Measurements from ENCODE around the gene NTM.
A peak's percentile ranks its signal among the peaks of the same experiment; 100 is the strongest.

NTM gene

GRCh38 chr11:131734871-131735270 is 364.5 kb downstream of the NTM start:
- H3K4ac ChIP-seq (ENCODE audit: low read depth, low read length) = no peak overlapping the region
- no peak overlapping the region for H3K18ac ChIP-seq (ENCODE audit: low read length)
- H3K36me3 ChIP-seq (ENCODE audit: control insufficient read depth, insufficient read depth, low read length) = no peaks in the 10 kb centered on the region
- no peak overlapping the region for H3K4me3 ChIP-seq (ENCODE audit: low read length)
- no peak overlapping the region for H3K4me2 ChIP-seq (ENCODE audit: low read length)
- no peak overlapping the region for H3K23ac ChIP-seq (ENCODE audit: low read length)
- H4K8ac ChIP-seq (ENCODE audit: low read depth, low read length) = no peak overlapping the region
- no peak overlapping the region for H2BK15ac ChIP-seq (replicated peaks; ENCODE audit: low read depth)
- no peaks in the 10 kb centered on the region for H3K79me1 ChIP-seq (ENCODE audit: low read length)
- no peak overlapping the region for H2AK5ac ChIP-seq (ENCODE audit: low read length)
- H3K27ac ChIP-seq (ENCODE audit: low read depth, low read length) = no peak overlapping the region
- peak; percentile 18 for DNase-seq
- no peak overlapping the region for H3K56ac ChIP-seq (ENCODE audit: low read length)
- no peaks in the 10 kb centered on the region for H3K27me3 ChIP-seq (ENCODE audit: insufficient read depth, low read length, poor library complexity)
- H2BK120ac ChIP-seq (ENCODE audit: low read depth, low read length) = no peak overlapping the region
- H4K5ac ChIP-seq (ENCODE audit: low read length) = no peak overlapping the region
- H3K4me1 ChIP-seq (ENCODE audit: control insufficient read depth, low read depth, low read length) = no peaks in the 10 kb centered on the region
- WGBS (ENCODE audit: extremely low coverage, insufficient coverage, low lambda C conversion rate) = no CpG with 5 or more reads among the region's 4 CpGs
- no peak overlapping the region for H2BK5ac ChIP-seq (ENCODE audit: low read length)
- H3K9ac ChIP-seq (ENCODE audit: low read length) = no peak overlapping the region
- H3K79me2 ChIP-seq (ENCODE audit: control insufficient read depth, insufficient read depth, low read length) = no peaks in the 10 kb centered on the region

- H3K4ac ChIP-seq (ENCODE audit: low read depth, low read length) = no peak overlapping the region
- no peaks in the 10 kb centered on the region for H3K79me1 ChIP-seq (ENCODE audit: low read length)
- no CpG with 5 or more reads among the region's 7 CpGs for WGBS (ENCODE audit: extremely low coverage, insufficient coverage, low lambda C conversion rate)
Observed at GRCh38 chr11:131737357-131737756, 366.9 kb downstream of the NTM start.

GRCh38 chr11:131739243-131739882 is 368.9 kb downstream of the NTM start:
- Histone ChIP-seq H3K79me2 (ENCODE audit: control insufficient read depth, insufficient read depth, low read length) (no peaks in the 10 kb centered on the region), H2BK5ac (ENCODE audit: low read length) (no peak overlapping the region), H3K56ac (ENCODE audit: low read length) (no peak overlapping the region), H3K4me1 (ENCODE audit: control insufficient read depth, low read depth, low read length) (no peaks in the 10 kb centered on the region), H2BK15ac (replicated peaks; ENCODE audit: low read depth) (no peak overlapping the region), H3K4me2 (ENCODE audit: low read length) (no peak overlapping the region), H3K23ac (ENCODE audit: low read length) (no peak overlapping the region), H4K8ac (ENCODE audit: low read depth, low read length) (no peak overlapping the region), H3K27ac (ENCODE audit: low read depth, low read length) (no peak overlapping the region), H4K5ac (ENCODE audit: low read length) (no peak overlapping the region), H3K36me3 (ENCODE audit: control insufficient read depth, insufficient read depth, low read length) (no peaks in the 10 kb centered on the region), H3K4ac (ENCODE audit: low read depth, low read length) (no peak overlapping the region), H3K18ac (ENCODE audit: low read length) (no peak overlapping the region), H3K9ac (ENCODE audit: low read length) (no peak overlapping the region), H3K79me1 (ENCODE audit: low read length) (no peaks in the 10 kb centered on the region), H3K4me3 (ENCODE audit: low read length) (no peak overlapping the region), H3K27me3 (ENCODE audit: insufficient read depth, low read length, poor library complexity) (no peaks in the 10 kb centered on the region), H2BK120ac (ENCODE audit: low read depth, low read length) (no peak overlapping the region), H2AK5ac (ENCODE audit: low read length) (no peak overlapping the region)
- no CpG with 5 or more reads among the region's 11 CpGs for WGBS (ENCODE audit: extremely low coverage, insufficient coverage, low lambda C conversion rate)
- peak; percentile 46 for DNase-seq

More at GRCh38 chr11:131737357-131737756, 366.9 kb downstream of the NTM start:
- Histone ChIP-seq H4K8ac (ENCODE audit: low read depth, low read length) (no peak overlapping the region), H3K4me1 (ENCODE audit: control insufficient read depth, low read depth, low read length) (no peaks in the 10 kb centered on the region), H3K23ac (ENCODE audit: low read length) (no peak overlapping the region), H3K79me2 (ENCODE audit: control insufficient read depth, insufficient read depth, low read length) (no peaks in the 10 kb centered on the region), H3K27me3 (ENCODE audit: insufficient read depth, low read length, poor library complexity) (no peaks in the 10 kb centered on the region), H3K27ac (ENCODE audit: low read depth, low read length) (no peak overlapping the region), H3K36me3 (ENCODE audit: control insufficient read depth, insufficient read depth, low read length) (no peaks in the 10 kb centered on the region), H2BK5ac (ENCODE audit: low read length) (no peak overlapping the region), H2AK5ac (ENCODE audit: low read length) (no peak overlapping the region), H3K18ac (ENCODE audit: low read length) (no peak overlapping the region), H2BK120ac (ENCODE audit: low read depth, low read length) (no peak overlapping the region), H3K56ac (ENCODE audit: low read length) (no peak overlapping the region), H3K4me3 (ENCODE audit: low read length) (no peak overlapping the region), H3K4me2 (ENCODE audit: low read length) (no peak overlapping the region), H4K5ac (ENCODE audit: low read length) (no peak overlapping the region), H2BK15ac (replicated peaks; ENCODE audit: low read depth) (no peak overlapping the region), H3K9ac (ENCODE audit: low read length) (no peak overlapping the region)
- DNase-seq = no peak

DNA sequence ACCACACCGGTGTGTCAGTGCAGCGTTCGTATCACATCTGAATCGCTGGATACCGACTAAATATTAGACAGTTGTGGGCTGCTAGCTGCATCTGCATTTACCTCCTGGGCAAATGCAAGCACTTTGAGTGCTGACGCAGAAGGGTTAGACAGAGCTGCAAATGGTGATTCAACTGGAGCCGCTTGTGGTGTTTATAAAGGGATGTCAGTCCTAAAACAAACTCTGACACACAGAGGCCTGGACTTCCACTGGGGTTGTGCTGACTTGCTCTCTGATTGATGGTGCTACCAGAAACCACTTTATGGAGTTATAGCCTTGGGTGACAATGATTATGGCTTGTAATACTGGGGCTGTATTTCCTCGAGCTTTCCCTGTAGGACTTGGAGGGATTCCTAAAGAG is 374.4 kb downstream of the NTM start:
- no peaks in the 10 kb centered on the region for H3K27me3 ChIP-seq (ENCODE audit: insufficient read depth, low read length, poor library complexity)
- H3K23ac ChIP-seq (ENCODE audit: low read length) = no peak overlapping the region
- no peaks in the 10 kb centered on the region for H3K79me1 ChIP-seq (ENCODE audit: low read length)
- H3K4me1 ChIP-seq (ENCODE audit: control insufficient read depth, low read depth, low read length) = no peaks in the 10 kb centered on the region
- H4K5ac ChIP-seq (ENCODE audit: low read length) = no peak overlapping the region
- WGBS (ENCODE audit: extremely low coverage, insufficient coverage, low lambda C conversion rate) = no CpG with 5 or more reads among the region's 8 CpGs
- H3K79me2 ChIP-seq (ENCODE audit: control insufficient read depth, insufficient read depth, low read length) = no peaks in the 10 kb centered on the region
- no peak overlapping the region for H2BK15ac ChIP-seq (replicated peaks; ENCODE audit: low read depth)
- no peak overlapping the region for H4K8ac ChIP-seq (ENCODE audit: low read depth, low read length)
- H3K18ac ChIP-seq (ENCODE audit: low read length) = no peak overlapping the region
- no peak overlapping the region for H3K4me3 ChIP-seq (ENCODE audit: low read length)
- H3K56ac ChIP-seq (ENCODE audit: low read length) = no peak overlapping the region
- H2AK5ac ChIP-seq (ENCODE audit: low read length) = no peak overlapping the region
- H3K4me2 ChIP-seq (ENCODE audit: low read length) = no peak overlapping the region
- no peak for DNase-seq
- no peak overlapping the region for H3K4ac ChIP-seq (ENCODE audit: low read depth, low read length)
- H3K9ac ChIP-seq (ENCODE audit: low read length) = no peak overlapping the region
- no peak overlapping the region for H3K27ac ChIP-seq (ENCODE audit: low read depth, low read length)
- H2BK120ac ChIP-seq (ENCODE audit: low read depth, low read length) = no peak overlapping the region
- no peaks in the 10 kb centered on the region for H3K36me3 ChIP-seq (ENCODE audit: control insufficient read depth, insufficient read depth, low read length)
- H2BK5ac ChIP-seq (ENCODE audit: low read length) = no peak overlapping the region

DNA sequence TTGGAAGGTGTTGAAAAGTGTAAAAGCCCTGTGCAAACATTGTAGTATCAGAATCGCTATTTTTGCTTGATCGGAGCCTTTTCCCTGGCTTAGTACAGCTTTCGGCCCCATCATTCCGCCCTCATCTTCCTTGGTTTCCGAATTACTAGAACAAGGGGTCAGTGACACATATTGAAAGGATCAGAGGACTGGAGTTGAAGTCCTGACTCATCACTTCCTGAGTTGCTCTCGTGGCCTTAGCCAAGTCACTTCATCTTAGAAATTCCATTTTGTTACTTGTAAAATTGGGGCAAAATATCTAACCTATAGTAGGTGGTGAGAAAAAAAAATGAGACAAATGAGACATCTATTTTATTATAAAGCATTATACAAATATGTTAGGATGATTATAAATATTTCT is 375.0 kb downstream of the NTM start:
- H2BK15ac ChIP-seq (replicated peaks; ENCODE audit: low read depth) = no peak overlapping the region
- no peaks in the 10 kb centered on the region for H3K79me1 ChIP-seq (ENCODE audit: low read length)
- no peak overlapping the region for H4K8ac ChIP-seq (ENCODE audit: low read depth, low read length)
- H3K56ac ChIP-seq (ENCODE audit: low read length) = no peak overlapping the region
- H4K5ac ChIP-seq (ENCODE audit: low read length) = no peak overlapping the region
- no peak overlapping the region for H3K18ac ChIP-seq (ENCODE audit: low read length)
- no peak overlapping the region for H3K4ac ChIP-seq (ENCODE audit: low read depth, low read length)
- no peak overlapping the region for H3K27ac ChIP-seq (ENCODE audit: low read depth, low read length)
- H3K4me1 ChIP-seq (ENCODE audit: control insufficient read depth, low read depth, low read length) = no peaks in the 10 kb centered on the region
- H3K9ac ChIP-seq (ENCODE audit: low read length) = no peak overlapping the region
- no peak overlapping the region for H3K23ac ChIP-seq (ENCODE audit: low read length)
- no peaks in the 10 kb centered on the region for H3K79me2 ChIP-seq (ENCODE audit: control insufficient read depth, insufficient read depth, low read length)
- no peaks in the 10 kb centered on the region for H3K36me3 ChIP-seq (ENCODE audit: control insufficient read depth, insufficient read depth, low read length)
- H2AK5ac ChIP-seq (ENCODE audit: low read length) = no peak overlapping the region
- no CpG with 5 or more reads among the region's 6 CpGs for WGBS (ENCODE audit: extremely low coverage, insufficient coverage, low lambda C conversion rate)
- no peak overlapping the region for H2BK5ac ChIP-seq (ENCODE audit: low read length)
- no peak overlapping the region for H3K4me2 ChIP-seq (ENCODE audit: low read length)
- no peak for DNase-seq
- H3K4me3 ChIP-seq (ENCODE audit: low read length) = no peak overlapping the region
- no peaks in the 10 kb centered on the region for H3K27me3 ChIP-seq (ENCODE audit: insufficient read depth, low read length, poor library complexity)
- no peak overlapping the region for H2BK120ac ChIP-seq (ENCODE audit: low read depth, low read length)

GRCh38 chr11:131746201-131746600 is 375.8 kb downstream of the NTM start:
- H3K36me3 ChIP-seq (ENCODE audit: control insufficient read depth, insufficient read depth, low read length) = no peaks in the 10 kb centered on the region
- H3K4me2 ChIP-seq (ENCODE audit: low read length) = no peak overlapping the region
- H2BK120ac ChIP-seq (ENCODE audit: low read depth, low read length) = no peak overlapping the region
- H3K18ac ChIP-seq (ENCODE audit: low read length) = no peak overlapping the region
- no peaks in the 10 kb centered on the region for H3K27me3 ChIP-seq (ENCODE audit: insufficient read depth, low read length, poor library complexity)
- H3K9ac ChIP-seq (ENCODE audit: low read length) = no peak overlapping the region
- no peak overlapping the region for H3K4me3 ChIP-seq (ENCODE audit: low read length)
- H3K4ac ChIP-seq (ENCODE audit: low read depth, low read length) = no peak overlapping the region
- no peak overlapping the region for H3K27ac ChIP-seq (ENCODE audit: low read depth, low read length)
- no peak overlapping the region for H4K8ac ChIP-seq (ENCODE audit: low read depth, low read length)
- DNase-seq = no peak
- H3K56ac ChIP-seq (ENCODE audit: low read length) = no peak overlapping the region
- no peak overlapping the region for H2BK15ac ChIP-seq (replicated peaks; ENCODE audit: low read depth)
- no peak overlapping the region for H2AK5ac ChIP-seq (ENCODE audit: low read length)
- H2BK5ac ChIP-seq (ENCODE audit: low read length) = no peak overlapping the region
- no peak overlapping the region for H3K23ac ChIP-seq (ENCODE audit: low read length)
- no peaks in the 10 kb centered on the region for H3K4me1 ChIP-seq (ENCODE audit: control insufficient read depth, low read depth, low read length)
- H3K79me1 ChIP-seq (ENCODE audit: low read length) = no peaks in the 10 kb centered on the region
- no CpG with 5 or more reads among the region's 12 CpGs for WGBS (ENCODE audit: extremely low coverage, insufficient coverage, low lambda C conversion rate)
- no peaks in the 10 kb centered on the region for H3K79me2 ChIP-seq (ENCODE audit: control insufficient read depth, insufficient read depth, low read length)
- no peak overlapping the region for H4K5ac ChIP-seq (ENCODE audit: low read length)

Measured in mesendoderm (in vitro differentiated cells).